GM21381 (cell line): ENCODE results near the gene DDAH1.
"Not testable (repeated sequence)": the region's sequence is repeated elsewhere in the genome, so short reads cannot be mapped to it uniquely, and the experiment has no call there.

Experiments used
- ATAC-seq: cut with Tn5 transposase; IDR thresholded peaks from one replicate; pipeline ENCODE4 v1.9.1; 2021; ENCODE audit warnings: mild to moderate bottlenecking, moderate library complexity; ENCODE audit not compliant: unreplicated experiment

DDAH1 gene

GRCh38 chr1:85471558-85471957 is 6.6 kb upstream of the DDAH1 start:
- no peak for ATAC-seq

- not testable (repeated sequence) for ATAC-seq
Measured at GRCh38 chr1:85470130-85470529, 5.2 kb upstream of the DDAH1 start.

GRCh38 chr1:85467929-85468540 is 3.1 kb upstream of the DDAH1 start:
- ATAC-seq = no peak

GRCh38 chr1:85467036-85467435 is 2.1 kb upstream of the DDAH1 start:
- ATAC-seq = no peak

- no peak for ATAC-seq
Measured at GRCh38 chr1:85465786-85466134, 801 bp upstream of the DDAH1 start.

GRCh38 chr1:85464497-85465098 is 361 bp downstream of the DDAH1 start:
- peak; percentile 51 for ATAC-seq

GRCh38 chr1:85463731-85464496 is 1.0 kb downstream of the DDAH1 start:
- no peak for ATAC-seq

GRCh38 chr1:85462931-85463649 is 1.9 kb downstream of the DDAH1 start:
- no peak for ATAC-seq

GRCh38 chr1:85461216-85461918 is 3.6 kb downstream of the DDAH1 start:
- ATAC-seq = no peak

GRCh38 chr1:85460555-85461088 is 4.3 kb downstream of the DDAH1 start:
- ATAC-seq = no peak

GRCh38 chr1:85459290-85459689 is 5.7 kb downstream of the DDAH1 start:
- no peak for ATAC-seq

- no peak for ATAC-seq
Measured at GRCh38 chr1:85454214-85454613, 10.7 kb downstream of the DDAH1 start.

- no peak for ATAC-seq
Measured at GRCh38 chr1:85453640-85454194, 11.2 kb downstream of the DDAH1 start.

- ATAC-seq = no peak
Measured at GRCh38 chr1:85452948-85453347, 12.0 kb downstream of the DDAH1 start.

GRCh38 chr1:85451236-85451830 is 13.6 kb downstream of the DDAH1 start:
- no peak for ATAC-seq

- ATAC-seq = no peak
Measured at GRCh38 chr1:85450832-85451231, 14.1 kb downstream of the DDAH1 start.

- ATAC-seq = no peak
Measured at GRCh38 chr1:85449356-85449755, 15.6 kb downstream of the DDAH1 start.

- ATAC-seq = no peak
Measured at GRCh38 chr1:85448358-85448757, 16.6 kb downstream of the DDAH1 start.

- no peak for ATAC-seq
Measured at GRCh38 chr1:85447006-85447943, 17.7 kb downstream of the DDAH1 start.
